Thoracic aorta (tissue), 2 donors: Measurements from ENCODE around the gene PCDH9. TPM values are rescaled to one million over a fixed set of nuclear protein-coding genes. Genes with fewer than 3 reads are reported as not detected.

Experiments used
- ATAC-seq: fragments of 150-250 bp; one replicate; pipeline ENCODE4 v1.8.0; 2017; ENCODE audit warnings: low read depth; ENCODE audit not compliant: insufficient number of reproducible peaks, low FRiP score
- DNase-seq: peaks from one replicate; pipeline ENCODE4 v3.0.0-alpha.2; 2020; ENCODE audit warnings: low spot score
- H3K27ac ChIP-seq, 2 donors: fragments of 200-600 bp; sonication (generic); 1 replicate in 1 of 2; 2 replicates in 1 of 2; pipeline ENCODE4 v1.5.1; 2016; ENCODE audit warnings: mild to moderate bottlenecking in 2 of 2, moderate library complexity in 2 of 2
- H3K27me3 ChIP-seq: fragments of 200-600 bp; sonication (generic); replicated peaks from 2 replicates; pipeline ENCODE4 v1.6.0; 2016; ENCODE audit warnings: mild to moderate bottlenecking; ENCODE audit not compliant: insufficient read depth
- H3K36me3 ChIP-seq: fragments of 200-600 bp; sonication (generic); one replicate; pipeline ENCODE4 v1.5.1; 2016
- H3K4me1 ChIP-seq, 2 donors: fragments of 200-600 bp; sonication (generic); 1 replicate in 1 of 2; 2 replicates in 1 of 2; pipeline versions ENCODE4 v1.5.1 to v1.6.0; 2016; ENCODE audit warnings: low read depth in 2 of 2, mild to moderate bottlenecking in 1 of 2; ENCODE audit not compliant: control insufficient read depth in 1 of 2
- H3K4me3 ChIP-seq: fragments of 200-600 bp; sonication (generic); 2 replicates; pipeline ENCODE4 v1.5.1; 2016; ENCODE audit warnings: mild to moderate bottlenecking
- H3K9me3 ChIP-seq: fragments of 200-600 bp; sonication (generic); 2 replicates; pipeline ENCODE4 v1.5.1; 2016
- CTCF ChIP-seq: fragments of 200-600 bp; sonication (generic); IDR thresholded peaks from one replicate; pipeline ENCODE4 v1.5.1; 2019; ENCODE audit warnings: antibody characterized with exemption
- total RNA-seq, 2 donors: library from RNA; depleted of rRNA; stranded (reverse); fragments of >200 nt; gene quantifications; one replicate each; pipeline versions ENCODE4 v1.1.0 to v1.2.3, GENCODE V29; 2016

PCDH9 gene
- total RNA-seq, 2 donors from 2014 or later: 12.3 to 15.3 TPM

GRCh38 chr13:66821551-66821950, 408.6 kb downstream of the PCDH9 start:
- no peaks in the 10 kb centered on the region for H3K4me1 ChIP-seq
- H3K9me3 ChIP-seq: no peaks in the 10 kb centered on the region
- DNase-seq (no peak), ATAC-seq (no peak)
- no peak for TF ChIP-seq CTCF
- no peak overlapping the region for H3K4me3 ChIP-seq
- H3K27me3 ChIP-seq: no peaks in the 10 kb centered on the region
- H3K36me3 ChIP-seq: no peaks in the 10 kb centered on the region
- H3K27ac ChIP-seq: no peak overlapping the region

- H3K4me3 ChIP-seq: no peak overlapping the region
- peaks cover 0 to 2% of the 10 kb centered on the region in 2 donors for H3K4me1 ChIP-seq
- no peak for TF ChIP-seq CTCF
- no peak overlapping the region for H3K27ac ChIP-seq
- no peaks in the 10 kb centered on the region for H3K9me3 ChIP-seq
- no peak for DNase-seq
- H3K36me3 ChIP-seq: no peaks in the 10 kb centered on the region
- H3K27me3 ChIP-seq: no peaks in the 10 kb centered on the region
- ATAC-seq: no peak
Observed at GRCh38 chr13:66811455-66811854, 418.7 kb downstream of the PCDH9 start.

- TF ChIP-seq CTCF: no peak
- Histone ChIP-seq H3K4me3 (no peak overlapping the region), H3K4me1 (peaks cover 4 to 11% of the 10 kb centered on the region in 2 donors), H3K9me3 (no peaks in the 10 kb centered on the region), H3K27me3 (no peaks in the 10 kb centered on the region), H3K36me3 (no peaks in the 10 kb centered on the region), H3K27ac (no peak overlapping the region)
- DNase-seq: no peak
- ATAC-seq: no peak
Observed at GRCh38 chr13:66809485-66809884, 420.7 kb downstream of the PCDH9 start.

GRCh38 chr13:66807251-66807650, 422.9 kb downstream of the PCDH9 start:
- Histone ChIP-seq H3K27me3 (no peaks in the 10 kb centered on the region), H3K36me3 (no peaks in the 10 kb centered on the region), H3K4me3 (no peak overlapping the region), H3K27ac (no peak overlapping the region), H3K9me3 (no peaks in the 10 kb centered on the region), H3K4me1 (peaks cover 4 to 11% of the 10 kb centered on the region in 2 donors)
- TF ChIP-seq CTCF: no peak
- DNase-seq (no peak), ATAC-seq (no peak)

GRCh38 chr13:66805657-66806056, 424.5 kb downstream of the PCDH9 start:
- Histone ChIP-seq H3K4me1 (peaks cover 4 to 11% of the 10 kb centered on the region in 2 donors), H3K9me3 (no peaks in the 10 kb centered on the region), H3K27ac (no peak overlapping the region), H3K4me3 (no peak overlapping the region), H3K27me3 (no peaks in the 10 kb centered on the region), H3K36me3 (no peaks in the 10 kb centered on the region)
- ATAC-seq (no peak), DNase-seq (no peak)
- no peak for TF ChIP-seq CTCF
